SIG-M5 (cell line): ENCODE data around the gene NSD1.
"Not testable (repeated sequence)": the region's sequence is repeated elsewhere in the genome, so short reads cannot be mapped to it uniquely, and the experiment has no call there.

ENCODE experiments used
- DNase-seq: peaks from one replicate; lab custom pipeline; 2025; lab: John Stamatoyannopoulos, UW

NSD1 gene

DNA sequence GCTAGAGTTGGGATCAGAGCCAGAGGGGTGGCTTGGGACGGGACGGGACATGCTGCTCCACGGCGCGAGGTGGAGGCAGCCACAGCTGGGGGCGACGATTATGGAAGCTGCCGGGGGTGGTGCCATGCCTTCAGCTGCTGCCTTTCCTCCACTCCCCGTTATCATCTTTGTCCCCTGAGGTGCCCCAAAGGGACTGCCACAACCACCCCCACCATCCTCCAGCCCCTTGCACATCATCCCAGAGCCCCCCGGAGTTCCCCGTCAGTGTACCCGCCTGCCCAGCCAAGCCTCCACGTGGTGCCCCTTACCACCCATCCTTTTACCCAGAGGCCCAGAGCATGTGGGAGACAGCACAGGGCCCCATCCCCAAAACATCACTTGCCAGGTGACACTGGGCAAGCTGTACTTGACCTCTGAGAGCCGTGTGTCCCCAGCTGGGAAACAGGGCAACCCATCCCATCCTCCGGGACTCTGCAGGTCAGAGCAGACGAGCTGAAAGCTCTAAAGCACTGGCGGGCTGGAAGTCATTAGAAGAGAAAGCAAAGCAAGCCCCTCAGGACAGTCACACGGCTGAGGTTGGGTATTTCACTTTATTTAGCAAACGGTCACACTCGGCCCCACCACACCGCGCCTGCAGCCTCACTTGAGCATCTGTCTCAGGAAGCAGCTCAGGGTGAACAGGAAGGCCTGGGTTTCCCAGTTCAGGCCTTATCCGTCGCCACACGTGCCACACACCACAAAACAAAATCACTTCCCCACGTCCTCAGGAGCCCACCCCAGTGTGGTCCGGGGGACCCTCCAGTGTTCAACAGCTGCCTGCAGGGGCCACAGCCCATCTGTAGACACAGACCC is 197.6 kb downstream of the NSD1 start:
- no peak for DNase-seq

GRCh38 chr5:177332031-177332895 is 198.7 kb downstream of the NSD1 start:
- DNase-seq: no peak

DNA sequence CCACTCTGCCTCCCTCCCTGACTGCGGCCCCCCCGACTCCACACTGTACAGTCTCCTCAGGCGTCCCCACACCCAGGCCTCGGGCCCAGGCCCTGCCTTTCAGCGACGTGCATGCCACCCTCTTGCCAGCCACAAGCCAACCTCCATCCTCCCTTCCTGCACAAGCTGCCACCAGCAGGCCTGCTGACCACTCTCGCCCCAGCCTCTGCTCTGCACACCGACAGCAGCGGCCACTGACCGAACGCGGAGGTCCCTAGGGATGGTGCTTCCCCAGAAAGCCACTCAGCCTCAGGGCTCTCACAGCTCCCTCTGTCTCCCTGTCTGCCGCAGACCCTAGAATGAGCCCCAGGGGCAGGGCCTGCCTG is 199.3 kb downstream of the NSD1 start:
- no peak for DNase-seq

GRCh38 chr5:177333420-177334154 is 200.0 kb downstream of the NSD1 start:
- DNase-seq: no peak

DNA sequence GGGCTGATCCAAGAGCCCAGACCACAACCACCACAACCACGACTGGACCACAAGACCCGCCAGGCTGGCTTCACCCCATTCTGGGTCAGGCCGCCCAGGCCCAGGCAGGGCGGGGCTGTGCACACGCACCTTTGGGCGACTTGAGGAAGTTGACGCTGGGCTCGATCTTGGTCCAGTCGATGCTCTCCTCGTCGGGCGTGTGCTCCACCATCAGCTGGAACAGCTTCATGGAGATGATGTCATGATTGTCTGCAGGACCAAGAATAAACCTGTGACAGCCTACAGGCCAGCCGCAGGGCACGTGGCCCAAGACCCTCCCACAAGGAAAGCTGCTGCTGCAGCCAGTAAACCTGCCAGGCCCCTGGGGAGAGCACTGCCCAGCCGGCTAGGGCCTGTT is 200.6 kb downstream of the NSD1 start:
- DNase-seq: no peak

DNA sequence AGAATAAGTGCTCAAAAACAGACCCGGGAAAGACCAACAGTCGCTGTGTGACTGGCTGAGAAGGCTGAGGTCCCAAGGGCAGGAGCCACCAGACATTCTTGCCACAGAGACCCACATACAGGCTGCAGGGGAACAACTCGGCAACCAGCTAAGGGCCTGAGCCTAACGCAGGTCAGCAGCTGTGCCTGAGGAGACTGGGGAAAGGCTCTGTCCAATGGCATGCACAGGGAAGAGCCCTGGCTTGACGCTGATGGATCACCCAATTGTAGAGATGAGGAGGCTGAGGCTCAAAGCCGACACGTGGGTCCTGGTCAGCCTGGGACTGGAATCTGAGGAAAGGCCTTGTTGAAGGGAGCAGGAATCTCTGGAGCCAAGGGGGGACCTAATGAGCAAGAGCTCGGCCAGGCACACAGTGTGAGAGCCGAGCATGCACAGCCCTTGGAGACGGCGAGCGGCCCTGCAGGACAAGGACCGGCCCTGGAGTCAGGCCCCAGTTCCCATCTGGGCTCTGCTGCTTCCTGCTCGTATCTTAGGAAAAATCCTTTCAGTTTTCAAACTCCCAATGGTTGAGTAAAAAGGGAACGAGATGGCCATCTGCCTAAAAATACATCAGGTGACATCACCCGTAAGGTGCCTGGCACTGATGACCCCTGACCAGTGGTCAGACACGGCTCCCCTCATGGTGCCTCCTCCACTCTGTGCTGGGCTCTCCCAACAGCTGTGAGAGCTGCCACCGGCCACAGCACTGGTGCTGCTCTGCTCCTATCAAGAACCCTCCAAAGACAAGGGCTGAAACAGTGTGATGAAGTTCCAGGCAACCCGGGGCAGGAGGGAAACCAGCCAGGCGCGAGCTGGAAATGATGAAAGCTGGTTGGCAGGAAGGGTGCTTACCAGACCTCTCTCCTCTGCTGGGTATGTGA is 201.5 kb downstream of the NSD1 start:
- DNase-seq: no peak

DNA sequence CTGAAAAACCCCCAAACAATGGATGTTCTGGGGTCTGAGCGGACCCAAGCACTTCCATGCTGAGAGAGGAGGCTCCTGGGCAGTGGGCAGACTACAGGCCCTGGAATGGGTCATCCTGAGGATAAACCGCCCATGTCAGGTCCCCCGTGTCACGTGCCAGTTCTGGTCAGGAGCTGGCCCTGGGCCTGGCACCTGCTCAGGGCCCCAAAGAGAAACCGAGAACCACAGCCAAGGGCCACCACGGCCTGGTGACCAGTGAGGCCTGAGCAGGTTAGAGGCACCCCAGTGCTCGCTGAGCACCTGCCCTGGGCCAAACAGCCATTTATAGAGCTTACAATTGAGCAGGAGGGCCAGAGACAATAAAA is 202.1 kb downstream of the NSD1 start:
- no peak for DNase-seq

GRCh38 chr5:177336112-177336511 is 202.5 kb downstream of the NSD1 start:
- no peak for DNase-seq

DNA sequence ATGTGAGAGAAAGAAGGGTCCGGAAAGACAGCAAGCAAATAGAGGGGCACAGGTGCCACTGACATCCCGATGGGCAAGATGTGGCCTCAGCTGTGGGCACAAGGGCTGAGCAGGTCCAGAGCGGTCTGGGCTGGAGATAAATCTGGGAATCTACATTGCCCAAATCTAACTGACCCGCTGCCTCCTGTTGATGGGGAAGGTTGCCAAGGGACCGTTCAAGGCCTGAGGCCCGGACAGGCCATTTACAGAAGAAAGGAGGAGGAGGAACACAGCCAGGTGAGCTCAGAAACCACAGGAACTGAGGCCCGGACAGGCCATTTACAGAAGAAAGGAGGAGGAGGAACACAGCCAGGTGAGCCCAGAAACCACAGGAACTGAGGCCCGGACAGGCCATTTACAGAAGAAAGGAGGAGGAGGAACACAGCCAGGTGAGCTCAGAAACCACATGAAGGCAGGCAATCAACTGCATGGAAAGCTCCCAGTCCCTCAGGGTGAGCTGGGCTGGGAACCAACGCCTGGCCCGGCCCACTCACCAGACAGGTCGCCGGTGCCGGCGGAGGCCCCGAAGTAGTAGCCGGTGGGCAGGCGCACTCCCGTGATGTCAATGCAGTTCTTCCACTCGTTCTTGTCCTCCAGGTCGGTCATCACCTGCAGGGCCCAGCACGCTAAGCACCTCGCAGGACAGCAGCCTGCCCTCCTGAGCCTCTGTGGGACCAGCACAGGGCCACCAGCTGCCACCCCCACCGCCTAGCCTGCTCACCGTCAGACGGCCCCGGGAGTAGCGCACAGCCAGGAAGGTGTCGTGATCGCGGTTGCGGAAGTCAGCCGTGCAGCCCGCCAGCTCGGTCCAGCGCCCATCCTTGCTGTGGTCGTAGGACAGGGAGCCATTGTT is 203.3 kb downstream of the NSD1 start:
- DNase-seq: no peak

GRCh38 chr5:177338251-177339106 is 204.9 kb downstream of the NSD1 start:
- no peak for DNase-seq

DNA sequence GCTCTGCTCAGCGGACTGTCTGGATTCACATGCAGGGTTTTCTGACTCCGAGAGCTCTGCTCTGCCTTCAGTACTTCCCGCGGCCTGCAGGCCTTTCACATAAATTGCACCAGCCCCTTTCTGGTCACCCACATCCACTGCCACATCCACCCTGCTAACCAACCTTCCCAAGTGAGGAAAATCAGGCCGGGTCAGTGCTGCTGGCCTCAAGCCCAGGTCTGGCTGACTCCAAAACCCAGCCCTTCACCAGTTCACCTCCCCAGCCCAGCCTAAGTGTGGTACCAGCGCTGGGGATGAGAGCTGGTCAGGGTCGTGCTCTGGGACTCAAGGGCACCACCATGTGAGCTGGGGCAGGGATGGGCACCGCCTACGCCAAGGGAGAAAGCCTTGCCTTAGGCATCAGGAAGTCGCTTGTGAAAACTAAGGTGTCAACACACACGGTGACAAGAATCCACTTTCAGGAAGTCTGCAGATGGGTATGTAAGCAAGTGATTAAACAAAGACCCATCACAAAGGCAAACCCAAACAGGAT is 205.6 kb downstream of the NSD1 start:
- DNase-seq: no peak

DNA sequence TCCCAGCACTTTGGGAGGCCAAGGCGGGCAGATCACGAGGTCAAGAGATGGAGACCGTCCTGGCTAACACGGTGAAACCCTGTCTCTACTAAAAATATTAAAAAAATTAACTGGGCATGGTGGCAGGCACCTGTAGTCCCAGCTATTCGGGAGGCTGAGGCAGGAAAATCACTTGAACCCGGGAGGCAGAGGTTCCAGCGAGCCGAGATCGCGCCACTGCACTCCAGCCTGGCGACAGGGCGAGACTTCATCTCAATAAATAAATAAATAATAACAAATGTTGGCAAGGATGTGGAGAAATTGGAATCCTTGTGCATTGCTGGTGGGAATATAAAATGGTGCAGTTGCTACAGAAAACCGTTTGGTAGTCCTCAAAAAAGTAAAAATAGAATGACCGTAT is 209.4 kb downstream of the NSD1 start:
- DNase-seq: not testable (repeated sequence)

GRCh38 chr5:177343777-177344176 is 210.2 kb downstream of the NSD1 start:
- DNase-seq: no peak

GRCh38 chr5:177344891-177345290 is 211.3 kb downstream of the NSD1 start:
- no peak for DNase-seq

GRCh38 chr5:177346820-177347219 is 213.2 kb downstream of the NSD1 start:
- DNase-seq: no peak

- DNase-seq: no peak
Observed at GRCh38 chr5:177347699-177348098, 214.1 kb downstream of the NSD1 start.

GRCh38 chr5:177349362-177349647 is 215.7 kb downstream of the NSD1 start:
- DNase-seq: no peak

DNA sequence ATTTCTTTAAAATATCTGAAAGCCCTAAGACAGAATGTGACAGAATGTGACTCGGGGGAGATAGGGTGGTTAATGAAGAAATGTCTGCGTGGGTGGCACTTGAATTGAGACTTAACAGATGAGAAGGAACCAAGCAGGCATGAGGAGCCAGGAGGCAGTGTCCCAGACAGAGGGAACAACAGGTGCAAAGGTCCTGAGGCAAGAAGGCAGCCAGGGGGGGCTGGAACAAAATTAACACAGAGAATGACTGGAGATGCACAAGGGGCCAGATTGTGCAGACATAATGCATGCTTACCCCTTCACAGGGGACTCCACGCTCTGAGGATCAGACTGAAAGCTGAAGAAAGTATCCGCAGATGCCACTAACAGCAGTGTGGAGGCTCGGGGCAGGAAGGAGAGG is 216.2 kb downstream of the NSD1 start:
- DNase-seq: no peak
